Transverse colon (tissue), 4 donors: ENCODE data around the gene RCC2.

Experiments
- CTCF ChIP-seq, 5 experiments: fragments of 200-600 bp in 3 of 5; fragments of 450-650 bp in 2 of 5; sonication (generic) in 3 of 5; IDR thresholded peaks; 1 replicate in 2 of 5; 2 replicates in 3 of 5; pipeline ENCODE4 v1.5.1; 2016 to 2017; ENCODE audit warnings: antibody characterized with exemption in 5 of 5, inconsistent platforms in 3 of 5, mild to moderate bottlenecking in 2 of 5, moderate library complexity in 1 of 5
- EP300 ChIP-seq: sonication (generic); formaldehyde crosslinking; IDR thresholded peaks from one replicate; pipeline ENCODE4 v1.6.1; 2017; ENCODE audit warnings: antibody characterized with exemption, low read depth
- POLR2A ChIP-seq: fragments of 450-650 bp; IDR thresholded peaks from one replicate; pipeline ENCODE4 v1.6.1; 2016; ENCODE audit warnings: antibody characterized with exemption, mild to moderate bottlenecking, moderate library complexity
- POLR2AphosphoS5 ChIP-seq, 3 donors: sonication (generic); formaldehyde crosslinking; IDR thresholded peaks; one replicate each; pipeline ENCODE4 v1.6.1; 2016; ENCODE audit warnings: antibody characterized with exemption in 3 of 3

GRCh38 chr1:17416389-17416788 lies 23.1 kb downstream of the RCC2 start:
- no peak for TF ChIP-seq POLR2AphosphoS5 (IDR thresholded peaks at IDR 0.05)
- TF ChIP-seq CTCF (IDR thresholded peaks at IDR 0.05), result no peak
- TF ChIP-seq POLR2A, result no peak
- TF ChIP-seq EP300, result no peak
